Lower leg skin (tissue), 3 donors: ENCODE data around the gene CALN1.

Experiments used
- POLR2A ChIP-seq, 2 donors: fragments of 450-650 bp; IDR thresholded peaks; one replicate each; pipeline ENCODE4 v1.6.1; 2016 to 2017; ENCODE audit warnings: antibody characterized with exemption in 2 of 2, mild to moderate bottlenecking in 1 of 2, moderate library complexity in 1 of 2
- TF ChIP-seq, protein P1 (sequence below), 3 donors: fragments of 450-650 bp; IDR thresholded peaks; one replicate each; pipeline ENCODE4 v1.5.1; 2016; ENCODE audit warnings: antibody characterized with exemption in 3 of 3, mild to moderate bottlenecking in 3 of 3, moderate library complexity in 2 of 3

DNA sequence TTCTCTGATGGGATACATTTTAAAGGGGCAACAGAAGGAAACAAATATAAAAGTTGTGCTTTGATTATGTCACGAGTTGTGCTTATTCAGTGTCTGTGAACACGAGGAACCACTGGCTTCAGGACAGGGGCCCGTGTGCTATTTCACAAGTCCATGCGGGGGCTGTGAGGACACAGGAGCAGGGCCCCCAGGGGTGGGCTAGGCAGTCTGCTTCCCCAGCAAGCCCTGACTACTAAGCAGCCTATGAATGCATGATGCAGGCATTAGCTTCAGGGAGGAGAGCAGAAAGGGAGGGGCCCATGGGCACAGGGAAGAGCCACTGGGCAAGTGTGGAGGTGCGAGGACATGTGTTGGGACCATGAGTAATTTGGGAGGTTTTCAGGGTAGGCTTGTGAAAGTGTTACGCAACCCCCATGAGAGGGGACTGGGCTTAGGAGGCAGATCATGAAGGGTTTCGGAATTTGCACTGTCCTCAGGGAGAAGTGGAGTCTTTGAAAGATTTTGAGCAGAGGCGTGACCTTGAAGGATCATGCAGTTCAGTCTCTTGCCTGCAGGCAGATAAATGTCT lies 424.9 kb downstream of the CALN1 start:
- TF ChIP-seq, protein P1, sequence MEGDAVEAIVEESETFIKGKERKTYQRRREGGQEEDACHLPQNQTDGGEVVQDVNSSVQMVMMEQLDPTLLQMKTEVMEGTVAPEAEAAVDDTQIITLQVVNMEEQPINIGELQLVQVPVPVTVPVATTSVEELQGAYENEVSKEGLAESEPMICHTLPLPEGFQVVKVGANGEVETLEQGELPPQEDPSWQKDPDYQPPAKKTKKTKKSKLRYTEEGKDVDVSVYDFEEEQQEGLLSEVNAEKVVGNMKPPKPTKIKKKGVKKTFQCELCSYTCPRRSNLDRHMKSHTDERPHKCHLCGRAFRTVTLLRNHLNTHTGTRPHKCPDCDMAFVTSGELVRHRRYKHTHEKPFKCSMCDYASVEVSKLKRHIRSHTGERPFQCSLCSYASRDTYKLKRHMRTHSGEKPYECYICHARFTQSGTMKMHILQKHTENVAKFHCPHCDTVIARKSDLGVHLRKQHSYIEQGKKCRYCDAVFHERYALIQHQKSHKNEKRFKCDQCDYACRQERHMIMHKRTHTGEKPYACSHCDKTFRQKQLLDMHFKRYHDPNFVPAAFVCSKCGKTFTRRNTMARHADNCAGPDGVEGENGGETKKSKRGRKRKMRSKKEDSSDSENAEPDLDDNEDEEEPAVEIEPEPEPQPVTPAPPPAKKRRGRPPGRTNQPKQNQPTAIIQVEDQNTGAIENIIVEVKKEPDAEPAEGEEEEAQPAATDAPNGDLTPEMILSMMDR (IDR thresholded peaks at IDR 0.05): no peak
- no peak for TF ChIP-seq POLR2A (IDR thresholded peaks at IDR 0.05)
